PC-3 (cell line): ENCODE data around the gene GDA.

ENCODE experiments used
- CTCF ChIP-seq: fragments of 300-600 bp; sonication (generic); conservative IDR thresholded peaks from 2 replicates; pipeline ENCODE4 v1.5.1; 2017; ENCODE audit warnings: antibody characterized with exemption, low read depth, mild to moderate bottlenecking, low read length
- EZH2 ChIP-seq: fragments of 300-600 bp; sonication (generic); IDR thresholded peaks from one replicate; pipeline ENCODE4 v1.6.1; 2017; ENCODE audit warnings: antibody characterized with exemption, mild to moderate bottlenecking, low read length; ENCODE audit not compliant: unreplicated experiment
- EZH2phosphoT487 ChIP-seq: fragments of 300-600 bp; sonication (generic); IDR thresholded peaks from 2 replicates; pipeline ENCODE4 v1.6.1; 2018; ENCODE audit warnings: mild to moderate bottlenecking, antibody characterized with exemption, low read length, borderline replicate concordance

GRCh38 chr9:72165326-72165725 lies 16.1 kb downstream of the GDA start:
- TF ChIP-seq CTCF (no peak), EZH2 (no peak), EZH2phosphoT487 (no peak)
